ENCODE results near the gene CUL9.

Gene CUL9

GRCh38 chr6:43258180-43258579 lies 76.2 kb downstream of the CUL9 start:
- no peak for DNase-seq

DNA sequence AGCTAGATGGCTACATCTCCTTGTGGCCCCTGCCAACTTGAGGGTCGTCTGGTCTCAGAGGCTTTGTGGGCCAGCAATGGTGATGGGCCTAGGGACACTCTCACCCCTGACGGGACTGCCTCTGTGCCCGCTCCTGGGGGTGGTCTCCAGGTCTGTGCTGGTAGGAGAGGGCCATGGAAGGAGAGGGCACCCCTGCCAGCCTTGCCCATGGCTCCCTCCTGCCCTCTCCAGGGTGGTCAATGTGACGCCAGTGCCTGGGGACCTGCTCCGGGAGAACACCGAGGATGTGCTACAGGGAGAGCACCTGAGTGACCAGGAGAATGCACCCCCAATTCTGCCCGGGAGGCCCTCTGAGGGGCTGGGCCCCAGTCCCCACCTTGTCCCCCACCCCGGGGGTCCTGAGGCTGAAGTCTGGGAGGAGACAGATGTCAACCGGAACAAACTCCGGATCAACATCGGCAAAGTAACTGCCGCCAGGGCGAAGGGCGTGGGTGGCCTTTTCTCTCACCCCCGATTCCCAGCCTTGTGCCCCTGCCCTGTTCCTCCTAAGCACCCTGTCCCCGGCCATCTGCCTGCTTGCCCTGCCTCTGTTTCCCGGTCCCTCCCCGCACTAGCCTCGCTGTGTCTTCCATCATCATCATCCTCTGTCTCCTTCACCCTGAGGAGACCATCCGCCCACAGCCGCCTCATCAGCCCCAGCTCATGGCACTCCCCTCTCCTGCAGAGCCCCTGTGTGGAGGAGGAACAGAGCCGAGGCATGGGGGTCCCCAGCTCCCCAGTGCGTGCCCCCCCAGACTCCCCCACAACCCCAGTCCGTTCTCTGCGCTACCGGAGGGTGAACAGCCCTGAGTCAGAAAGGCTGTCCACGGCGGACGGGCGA lies 77.1 kb downstream of the CUL9 start:
- DNase-seq: no peak

GRCh38 chr6:43260791-43261190 lies 78.8 kb downstream of the CUL9 start:
- no peak for DNase-seq

DNA sequence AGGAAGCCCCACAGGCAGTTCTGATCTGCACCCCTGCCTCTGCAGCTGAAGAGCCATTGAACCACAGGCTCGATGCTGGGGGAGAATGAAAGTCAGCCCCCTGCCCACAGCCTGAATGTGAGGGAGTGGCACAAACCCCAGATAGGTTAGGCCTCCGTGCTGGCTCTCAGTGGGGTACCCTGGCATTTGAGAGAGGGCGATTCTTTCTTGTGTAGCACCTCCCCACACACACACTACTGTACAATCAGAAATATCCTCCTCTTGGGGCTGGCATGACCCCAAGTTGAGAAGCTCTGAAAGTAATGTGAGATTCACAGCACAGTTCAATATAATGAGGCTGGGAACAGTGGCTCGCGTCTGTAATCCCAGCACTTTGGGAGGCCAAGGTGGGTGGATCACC lies 79.2 kb downstream of the CUL9 start:
- DNase-seq: no peak

- DNase-seq: no peak
These were observed 80.2 kb downstream of the CUL9 start for GRCh38 chr6:43262000-43262779.

DNA sequence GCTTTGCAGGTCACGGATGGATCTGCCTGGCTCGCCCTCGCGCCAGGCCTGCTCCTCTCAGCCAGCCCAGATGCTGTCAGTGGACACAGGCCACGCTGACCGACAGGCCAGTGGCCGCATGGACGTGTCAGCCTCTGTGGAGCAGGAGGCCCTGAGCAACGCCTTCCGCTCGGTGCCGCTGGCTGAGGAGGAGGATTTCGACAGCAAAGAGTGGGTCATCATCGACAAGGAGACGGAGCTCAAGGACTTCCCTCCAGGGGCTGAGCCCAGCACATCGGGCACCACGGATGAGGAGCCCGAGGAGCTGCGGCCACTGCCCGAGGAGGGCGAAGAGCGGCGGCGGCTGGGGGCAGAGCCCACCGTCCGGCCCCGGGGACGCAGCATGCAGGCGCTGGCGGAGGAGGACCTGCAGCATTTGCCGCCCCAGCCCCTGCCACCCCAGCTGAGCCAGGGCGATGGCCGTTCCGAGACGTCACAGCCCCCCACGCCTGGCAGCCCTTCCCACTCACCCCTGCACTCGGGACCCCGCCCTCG lies 80.9 kb downstream of the CUL9 start:
- no peak for DNase-seq

DNA sequence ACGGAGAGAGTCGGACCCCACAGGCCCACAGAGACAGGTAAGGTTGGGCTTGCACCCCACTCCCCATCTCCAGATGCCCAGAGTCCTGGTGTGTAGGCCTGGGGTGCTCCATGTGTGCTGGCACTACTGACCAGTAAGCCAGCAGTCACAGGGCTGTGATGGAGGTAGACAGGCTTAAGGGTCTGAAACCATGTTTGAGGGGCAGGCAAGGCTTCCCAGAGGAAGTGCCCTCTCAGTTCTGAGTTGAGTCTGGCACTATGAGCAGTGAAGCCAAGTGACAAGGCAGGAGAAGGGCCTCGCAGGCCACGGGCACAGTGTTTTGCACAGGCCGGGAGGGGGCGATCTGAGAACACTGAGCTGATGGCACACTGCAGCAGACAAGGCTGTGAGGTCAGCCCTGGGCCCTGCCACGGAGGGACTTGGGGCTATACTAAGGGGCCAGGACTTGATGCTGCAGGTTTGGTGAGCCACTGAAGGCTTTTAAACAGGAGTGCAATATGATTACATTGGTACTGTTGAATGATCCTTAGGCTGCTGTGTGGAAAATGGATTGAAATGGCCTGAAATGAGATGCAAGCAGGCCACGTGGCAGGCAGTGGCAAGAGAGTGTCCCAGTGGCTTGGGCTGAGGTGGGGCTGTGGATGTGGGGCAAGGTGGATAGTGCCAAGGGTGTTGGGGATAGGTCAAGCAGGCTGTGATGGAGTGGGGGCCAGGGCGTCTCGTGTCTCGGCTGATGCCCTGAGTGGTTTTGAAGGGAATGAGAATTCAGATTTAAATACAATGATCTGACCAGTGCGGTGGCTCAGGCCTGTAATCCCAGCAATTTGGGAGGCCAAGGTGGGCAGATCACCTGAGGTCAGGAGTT lies 81.5 kb downstream of the CUL9 start:
- peak; percentile 62 for DNase-seq

DNA sequence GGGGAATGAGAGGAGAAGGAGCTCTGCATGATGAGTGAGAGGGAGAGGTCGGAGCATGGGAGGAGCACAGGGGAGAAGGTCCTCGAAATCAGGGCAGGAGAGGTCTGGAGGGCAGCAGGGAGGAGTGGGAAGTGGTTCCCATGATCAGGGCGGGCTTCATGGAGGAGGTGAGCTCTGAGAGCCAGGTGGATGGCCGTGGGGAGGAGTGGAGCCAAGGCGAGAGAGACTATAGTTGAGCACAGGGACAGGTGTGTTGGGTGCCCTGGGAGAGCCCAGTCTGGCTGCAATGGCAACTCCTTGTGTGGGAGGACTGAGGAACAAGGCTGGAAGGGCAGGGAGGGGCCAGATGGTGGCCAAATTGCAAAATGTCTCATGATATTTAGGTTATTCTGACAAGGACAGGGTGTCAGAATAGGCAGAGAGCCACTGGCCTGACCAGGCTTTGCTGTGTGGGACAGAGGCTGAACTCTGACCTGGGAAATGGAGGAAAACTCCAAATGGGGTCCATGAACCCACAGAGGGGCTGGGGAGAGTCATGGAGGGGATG lies 82.7 kb downstream of the CUL9 start:
- no peak for DNase-seq

DNA sequence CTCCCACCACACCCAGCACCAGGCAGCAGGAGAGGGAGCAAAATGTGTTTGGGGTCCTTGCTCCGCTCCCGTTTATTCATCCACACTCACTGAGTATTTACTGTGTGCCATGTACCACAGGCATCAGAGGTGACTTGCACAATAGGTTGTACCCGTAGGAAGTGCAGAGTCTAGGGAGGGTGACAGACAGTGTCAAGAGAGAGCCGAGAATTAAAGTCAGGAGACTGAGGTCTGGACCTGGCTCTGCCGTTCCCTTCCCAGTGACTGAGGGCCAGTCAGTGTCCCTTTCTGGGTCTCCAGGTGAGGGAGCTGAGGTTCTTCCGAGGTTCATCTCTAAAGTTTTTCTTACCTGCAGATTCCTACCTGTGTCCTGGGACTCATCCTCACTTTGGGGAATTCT lies 83.6 kb downstream of the CUL9 start:
- DNase-seq: no peak

GRCh38 chr6:43267619-43268354 lies 85.8 kb downstream of the CUL9 start:
- DNase-seq: no peak

- no peak for DNase-seq
These were observed 86.3 kb downstream of the CUL9 start for GRCh38 chr6:43268355-43268700.

DNA sequence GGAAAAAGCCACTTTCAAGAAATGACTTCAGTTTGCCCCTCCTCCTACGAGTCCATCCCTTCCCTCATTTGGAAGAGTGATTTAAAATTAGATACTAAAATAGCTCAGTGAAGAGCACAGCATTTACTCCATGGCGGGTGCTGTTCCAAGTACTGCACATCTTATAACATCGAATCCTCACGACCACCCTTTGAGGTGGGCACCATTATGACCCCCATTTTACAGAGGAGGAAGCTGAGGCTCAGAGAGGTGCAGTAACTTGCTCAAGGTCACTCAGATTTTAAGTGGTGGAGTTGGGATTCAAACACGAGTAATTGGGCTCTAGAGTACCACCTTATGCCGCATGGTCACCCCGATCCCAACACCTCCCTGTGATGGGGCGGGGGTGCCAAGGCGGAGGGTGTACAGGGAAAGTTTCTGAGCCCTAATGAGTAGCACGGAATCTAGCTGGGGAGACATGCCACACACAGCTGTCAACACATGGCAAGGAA lies 86.8 kb downstream of the CUL9 start:
- no peak for DNase-seq

DNA sequence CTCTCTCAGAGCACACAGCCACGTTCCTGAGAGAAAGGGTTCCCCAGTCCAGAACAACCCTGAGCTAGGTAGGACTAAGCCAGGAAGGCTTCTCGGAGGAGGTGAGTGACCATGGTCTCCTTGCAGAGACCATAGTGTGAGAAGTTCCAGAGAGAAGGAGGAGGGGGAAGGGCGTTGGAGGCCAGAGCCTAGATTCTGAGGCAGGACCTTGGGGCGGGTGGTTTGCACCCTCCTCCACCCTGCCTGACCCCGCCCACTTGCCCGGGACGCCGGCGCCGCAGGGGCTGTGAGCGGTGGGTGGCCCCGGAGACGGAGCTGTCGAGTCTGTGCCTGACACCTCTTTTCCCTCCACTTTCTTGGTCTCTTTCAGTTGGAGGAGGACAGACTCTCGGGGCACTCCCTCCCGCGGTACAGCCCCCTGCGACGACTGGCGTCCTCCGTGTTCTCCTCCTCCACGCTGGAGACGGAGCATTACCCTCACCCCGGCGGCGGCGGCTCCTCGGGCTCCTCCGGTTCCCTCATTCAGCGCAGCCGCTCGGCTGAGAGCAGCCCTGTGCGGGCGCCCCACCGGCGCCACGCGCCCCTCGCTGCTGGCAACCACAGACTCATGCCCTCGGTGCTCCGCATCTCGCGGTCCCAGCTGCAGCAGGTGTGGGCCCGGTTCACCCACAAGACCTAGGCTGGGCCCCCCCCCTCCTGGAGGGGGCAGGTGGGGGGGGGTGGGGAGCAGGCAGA lies 87.4 kb downstream of the CUL9 start:
- DNase-seq: no peak

DNA sequence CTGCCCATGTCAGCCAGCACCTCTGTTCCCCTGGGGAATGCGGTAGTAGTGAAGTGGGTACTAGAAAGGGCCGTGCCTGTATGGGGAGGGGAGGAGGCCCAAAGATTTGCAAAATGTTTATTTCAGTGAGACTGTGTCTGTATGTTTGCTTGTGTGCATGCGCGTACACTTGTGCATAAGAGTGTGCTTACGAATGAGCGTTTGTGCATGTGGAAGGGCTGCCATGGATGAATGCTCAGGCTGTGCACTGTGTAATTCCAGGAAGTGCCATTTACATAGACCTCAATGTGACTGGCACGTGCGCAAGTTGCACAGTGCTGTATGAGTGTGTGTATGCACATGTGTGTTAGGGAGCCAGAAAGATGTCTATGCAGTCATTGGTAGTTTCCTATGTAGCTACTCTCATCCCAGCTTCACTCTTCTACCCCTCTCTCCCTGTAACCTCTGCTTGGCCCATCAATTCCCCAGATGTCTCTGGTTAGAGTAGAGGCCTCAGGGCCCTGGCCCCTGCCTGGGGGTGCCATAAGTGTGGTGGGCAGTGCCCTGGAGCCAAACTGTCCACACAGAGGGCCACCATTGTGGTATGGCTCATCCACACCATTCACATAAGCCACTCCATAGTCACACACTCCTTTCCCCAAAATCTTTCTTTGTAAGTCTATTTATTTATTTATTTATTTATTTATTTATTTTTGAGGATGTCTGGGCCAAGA lies 89.3 kb downstream of the CUL9 start:
- no peak for DNase-seq

DNA sequence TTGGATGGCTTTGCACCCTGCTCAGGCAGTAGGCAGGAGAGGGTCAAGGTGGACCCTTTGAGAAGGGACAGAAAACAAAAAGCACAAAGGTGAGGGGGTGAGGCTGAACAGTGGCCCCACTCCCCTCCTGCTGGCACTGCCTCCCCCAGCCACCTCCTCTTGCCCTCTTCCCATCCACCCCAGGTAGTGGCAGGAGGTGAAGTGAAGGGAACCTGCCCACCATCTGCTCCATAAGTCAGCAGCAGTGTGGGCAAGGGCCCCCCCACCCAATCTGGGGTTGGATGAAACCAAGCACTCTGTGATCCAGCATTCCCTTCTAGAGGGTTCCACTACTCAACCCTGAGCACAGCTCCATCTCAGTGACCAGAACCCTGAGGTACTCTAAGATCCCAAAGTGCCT lies 89.9 kb downstream of the CUL9 start:
- no peak for DNase-seq

- no peak for DNase-seq
These were observed 91.7 kb downstream of the CUL9 start for GRCh38 chr6:43273707-43274106.
